Neural cell (in vitro differentiated cells): ENCODE measurements around the gene HPN. TPM values are rescaled to one million over a fixed set of nuclear protein-coding genes. Genes with fewer than 3 reads are reported as not detected.

Experiments
- H2AFZ ChIP-seq: fragments of 200-600, 300-800 bp; sonication (generic), shearing (Covaris generic); 2 replicates; pipeline ENCODE4 v1.6.0; 2014; ENCODE audit warnings: low read depth, mild to moderate bottlenecking, antibody characterized with exemption, low read length, moderate library complexity
- H3F3A ChIP-seq: fragments of 200-600 bp; shearing (Covaris generic); 2 replicates; pipeline ENCODE4 v1.6.1; 2016; ENCODE audit warnings: mild to moderate bottlenecking, moderate library complexity, mixed read lengths, antibody characterized with exemption, low read length; ENCODE audit not compliant: insufficient read depth, poor library complexity, severe bottlenecking
- H3K27ac ChIP-seq: fragments of 200-600, 300-800 bp; sonication (generic), shearing (Covaris generic); 2 replicates; pipeline ENCODE4 v1.5.1; 2014; ENCODE audit warnings: mild to moderate bottlenecking, low read length, moderate library complexity
- H3K27me3 ChIP-seq: fragments of 300-800, 200-600 bp; sonication (generic), shearing (Covaris generic); 2 replicates; pipeline ENCODE4 v1.6.0; 2014; ENCODE audit warnings: mild to moderate bottlenecking, low read depth, low read length, moderate library complexity; ENCODE audit not compliant: insufficient read depth
- H3K36me3 ChIP-seq: fragments of 300-800, 200-600 bp; sonication (generic), shearing (Covaris generic); 2 replicates; pipeline ENCODE4 v1.5.1; 2014; ENCODE audit warnings: mild to moderate bottlenecking, antibody characterized with exemption, low read length, moderate library complexity; ENCODE audit not compliant: insufficient read depth
- H3K4me2 ChIP-seq: fragments of 300-800, 200-600 bp; sonication (generic), shearing (Covaris generic); 2 replicates; pipeline ENCODE4 v1.6.0; 2014; ENCODE audit warnings: mild to moderate bottlenecking, low read length
- H3K4me3 ChIP-seq: fragments of 300-800, 200-600 bp; sonication (generic), shearing (Covaris generic); 2 replicates; pipeline ENCODE4 v1.5.1; 2014; ENCODE audit warnings: mild to moderate bottlenecking, low read length, moderate library complexity
- H3K79me2 ChIP-seq: fragments of 200-600 bp; shearing (Covaris generic); replicated peaks from 2 replicates; pipeline ENCODE4 v1.6.0; 2014; ENCODE audit warnings: mild to moderate bottlenecking, low read length, moderate library complexity; ENCODE audit not compliant: insufficient read depth
- H3K9ac ChIP-seq: fragments of 300-800, 200-600 bp; sonication (generic), shearing (Covaris generic); 2 replicates; pipeline ENCODE4 v1.6.1; 2016; ENCODE audit warnings: mild to moderate bottlenecking, low read length, mixed read lengths
- H3K9me2 ChIP-seq: fragments of 200-600 bp; shearing (Covaris generic); 2 replicates; pipeline ENCODE4 v1.6.1; 2016; ENCODE audit warnings: mild to moderate bottlenecking, low read length, mixed read lengths; ENCODE audit not compliant: insufficient read depth
- H3K9me3 ChIP-seq: fragments of 200-600, 300-800 bp; sonication (generic), shearing (Covaris generic); 2 replicates; pipeline ENCODE4 v1.6.1; 2016; ENCODE audit warnings: mild to moderate bottlenecking, mixed run types, low read length, moderate library complexity, mixed read lengths
- H4K20me1 ChIP-seq: fragments of 200-600 bp; shearing (Covaris generic); 2 replicates; pipeline ENCODE4 v1.6.1; 2016; ENCODE audit warnings: mild to moderate bottlenecking, mixed run types; ENCODE audit not compliant: insufficient read depth
- CTCF ChIP-seq: fragments of 450-650 bp; IDR thresholded peaks from 2 replicates; pipeline ENCODE4 v1.5.1; 2014; ENCODE audit warnings: antibody characterized with exemption, mild to moderate bottlenecking, moderate library complexity; ENCODE audit not compliant: poor library complexity, severe bottlenecking
- EP300 ChIP-seq: fragments of 450-650 bp; conservative IDR thresholded peaks from 2 replicates; pipeline ENCODE4 v1.6.1; 2014; ENCODE audit warnings: antibody characterized with exemption, mild to moderate bottlenecking, moderate library complexity; ENCODE audit not compliant: poor library complexity, severe bottlenecking
- EZH2 ChIP-seq: fragments of 200-600, 300-800 bp; shearing (Covaris generic), sonication (generic); IDR thresholded peaks from 2 replicates; pipeline ENCODE4 v1.6.1; 2014; ENCODE audit warnings: antibody characterized with exemption, low read length, borderline replicate concordance, mild to moderate bottlenecking; ENCODE audit not compliant: insufficient read depth, poor library complexity, severe bottlenecking
- MXI1 ChIP-seq: fragments of 450-650 bp; conservative IDR thresholded peaks from 2 replicates; pipeline ENCODE4 v1.6.1; 2014; ENCODE audit warnings: antibody characterized with exemption, mild to moderate bottlenecking; ENCODE audit not compliant: poor library complexity, severe bottlenecking
- POLR2AphosphoS5 ChIP-seq: IDR thresholded peaks from 2 replicates; pipeline ENCODE4 v1.6.1; 2012
- RAD21 ChIP-seq: fragments of 450-650 bp; conservative IDR thresholded peaks from 2 replicates; pipeline ENCODE4 v1.6.1; 2014; ENCODE audit warnings: antibody characterized with exemption, mild to moderate bottlenecking, moderate library complexity
- REST ChIP-seq: IDR thresholded peaks from 2 replicates; pipeline ENCODE4 v1.6.1; 2012; ENCODE audit warnings: borderline replicate concordance
- SMC3 ChIP-seq: fragments of 450-650 bp; conservative IDR thresholded peaks from 2 replicates; pipeline ENCODE4 v1.6.1; 2014; ENCODE audit warnings: antibody characterized with exemption, mild to moderate bottlenecking, moderate library complexity; ENCODE audit not compliant: poor library complexity
- TAF1 ChIP-seq: IDR thresholded peaks from 2 replicates; pipeline ENCODE4 v1.6.1; 2012; ENCODE audit warnings: low read depth
- polyA plus RNA-seq: library from polyadenylated mRNA; depleted of rRNA; stranded (reverse); fragments of >200 nt; gene quantifications from 2 replicates; pipeline ENCODE4 v1.2.3, GENCODE V29; 2014

HPN gene
- polyA plus RNA-seq, 1 donor from 2014 or later = 0.15 TPM

GRCh38 chr19:35019144-35019543, 22.4 kb upstream of the HPN start:
- Histone ChIP-seq H3K9me3 (no peaks in the 10 kb centered on the region), H3K9ac (no peak overlapping the region), H3K27me3 (no peaks in the 10 kb centered on the region), H3K9me2 (no peaks in the 10 kb centered on the region), H3F3A (no peaks in the 10 kb centered on the region), H4K20me1 (no peaks in the 10 kb centered on the region), H3K79me2 (no peaks in the 10 kb centered on the region), H3K4me3 (no peak overlapping the region), H2AFZ (no peak overlapping the region), H3K27ac (no peak overlapping the region), H3K4me2 (no peak overlapping the region), H3K36me3 (no peaks in the 10 kb centered on the region)
- TF ChIP-seq POLR2AphosphoS5 = no peak
- no peak for TF ChIP-seq MXI1
- no peak for TF ChIP-seq SMC3
- TF ChIP-seq EZH2 = no peak
- no peak for TF ChIP-seq RAD21
- TF ChIP-seq TAF1 = no peak
- TF ChIP-seq EP300 = no peak

GRCh38 chr19:35021016-35021415, 20.5 kb upstream of the HPN start:
- H2AFZ ChIP-seq = no peak overlapping the region
- no peak overlapping the region for H3K4me3 ChIP-seq
- no peak overlapping the region for H3K27ac ChIP-seq
- no peaks in the 10 kb centered on the region for H3K36me3 ChIP-seq
- H3K27me3 ChIP-seq = no peaks in the 10 kb centered on the region
- no peaks in the 10 kb centered on the region for H4K20me1 ChIP-seq
- H3K9me3 ChIP-seq = no peaks in the 10 kb centered on the region
- no peaks in the 10 kb centered on the region for H3K79me2 ChIP-seq
- no peak overlapping the region for H3K4me2 ChIP-seq
- H3F3A ChIP-seq = no peaks in the 10 kb centered on the region
- H3K9ac ChIP-seq = no peak overlapping the region
- TF ChIP-seq MXI1 (no peak), RAD21 (no peak), TAF1 (no peak), POLR2AphosphoS5 (no peak), REST (no peak), SMC3 (no peak), EZH2 (no peak), CTCF (no peak), EP300 (no peak)
- no peaks in the 10 kb centered on the region for H3K9me2 ChIP-seq
